Endometrial microvascular endothelial cells (primary cell): ENCODE results near the gene RIPOR2. TPM values are rescaled to one million over a fixed set of nuclear protein-coding genes. Genes with fewer than 3 reads are reported as not detected.

Source experiments
- in situ Hi-C: cut with HindIII; loops from 2 replicates; pipeline ENCODE4 v1.10.0; 2017; ENCODE audit warnings: low sequenced_read_pairs, low pct_unique_long_range_greater_than_20kb; ENCODE audit errors: inconsistent ontology term
- total RNA-seq: library from RNA; depleted of rRNA; stranded (reverse); fragments of >200 nt; gene quantifications from one replicate; pipeline ENCODE4 v1.2.3, GENCODE V29; 2015; ENCODE audit errors: inconsistent ontology term

Gene RIPOR2
- total RNA-seq, 1 donor from 2014 or later: not detected

DNA sequence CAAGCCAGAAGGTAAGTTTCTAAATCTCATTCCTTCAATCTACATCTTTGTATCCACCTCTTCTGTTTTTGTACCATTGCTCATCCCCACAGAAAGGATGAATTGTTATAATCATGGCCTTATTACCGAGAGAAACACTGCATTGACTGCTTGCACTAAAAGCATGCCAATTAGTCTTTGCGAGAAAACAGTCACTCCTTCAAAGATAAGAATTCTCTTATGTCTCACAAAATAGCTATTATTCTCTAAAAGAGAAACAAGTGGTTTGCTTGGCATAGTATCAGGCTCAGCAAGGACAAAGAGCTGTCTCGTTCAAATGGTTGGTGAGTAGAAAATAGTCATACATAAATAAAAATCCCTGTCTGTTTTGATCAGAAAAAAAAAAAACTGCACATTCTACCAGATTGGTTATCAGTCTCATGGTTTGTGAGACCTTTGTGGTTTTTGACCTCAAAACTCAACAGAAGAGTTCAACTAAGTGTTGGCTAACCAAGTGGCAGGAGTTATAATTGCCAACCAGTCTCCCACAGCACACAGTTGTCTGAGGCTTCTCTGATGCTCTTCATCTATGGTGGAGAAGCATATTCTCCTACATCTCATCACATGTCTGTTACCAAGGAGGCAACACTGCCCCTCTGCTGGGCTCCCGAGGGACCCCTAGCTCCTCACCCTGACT is 101.9 kb downstream of the RIPOR2 start:
- in situ Hi-C loops: no loop called here

DNA sequence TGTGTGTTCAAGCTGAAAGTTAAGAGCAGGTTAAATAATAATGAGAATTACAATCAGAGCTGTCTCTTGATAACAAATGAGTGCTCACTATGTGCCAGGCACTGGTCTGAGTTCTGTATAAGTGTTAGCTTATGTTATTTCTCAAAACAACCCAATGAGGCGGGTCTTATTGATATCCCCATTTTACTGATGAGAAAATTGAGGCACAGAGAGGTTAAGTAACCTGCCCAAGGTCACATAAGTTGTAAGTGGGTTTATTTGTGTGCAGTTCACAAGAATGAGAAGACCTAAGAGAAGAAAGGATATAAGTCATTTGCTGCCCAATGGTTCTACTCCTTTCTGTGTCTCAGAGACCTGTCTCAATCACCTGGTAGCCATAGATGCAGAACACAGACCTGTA is 103.0 kb downstream of the RIPOR2 start:
- in situ Hi-C loops: no loop called here

DNA sequence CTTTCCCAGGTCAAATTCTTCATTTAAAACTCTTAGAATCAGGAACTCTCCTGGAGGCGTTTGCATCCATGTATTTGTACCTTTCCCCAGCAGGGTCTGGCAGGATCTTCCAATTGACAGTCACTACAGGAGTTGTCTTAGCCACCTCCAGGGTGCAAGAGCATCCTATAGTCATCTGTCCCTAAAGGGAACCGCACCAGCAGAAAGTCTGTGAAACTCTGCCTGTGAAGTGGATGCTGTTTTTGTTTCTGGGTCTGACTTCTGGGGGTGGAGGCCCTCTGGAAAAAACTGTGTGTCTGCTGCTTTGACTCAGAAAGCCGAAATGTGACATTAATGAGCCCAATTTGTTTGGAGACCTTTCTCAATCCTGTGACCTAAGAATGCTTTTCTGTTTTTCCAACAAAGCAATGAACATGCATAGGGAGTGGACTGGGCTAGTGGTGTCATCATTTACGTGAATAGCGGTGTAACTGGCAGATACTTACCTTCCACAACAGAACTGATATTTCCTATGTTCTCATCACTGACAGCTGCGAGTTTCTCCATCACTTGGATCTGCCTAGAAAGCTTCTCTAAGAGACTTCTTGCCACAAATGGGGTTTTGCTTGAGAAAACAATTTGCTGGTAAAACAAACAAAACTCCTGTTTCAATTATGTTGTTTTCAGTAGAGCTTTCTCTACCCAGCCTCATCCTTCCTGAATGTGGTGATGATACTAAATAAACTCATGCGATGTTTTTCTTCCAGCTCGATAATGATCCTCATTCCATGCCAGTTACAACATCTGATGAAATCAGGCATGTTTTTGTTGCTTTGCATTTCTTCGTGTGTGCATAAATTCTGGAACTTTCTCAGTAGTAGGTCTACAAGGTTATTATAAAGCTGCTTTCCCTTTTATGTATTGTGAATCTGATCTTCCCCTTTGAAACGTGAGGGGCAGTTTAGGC is 103.7 kb downstream of the RIPOR2 start:
- in situ Hi-C loops: no loop called here

DNA sequence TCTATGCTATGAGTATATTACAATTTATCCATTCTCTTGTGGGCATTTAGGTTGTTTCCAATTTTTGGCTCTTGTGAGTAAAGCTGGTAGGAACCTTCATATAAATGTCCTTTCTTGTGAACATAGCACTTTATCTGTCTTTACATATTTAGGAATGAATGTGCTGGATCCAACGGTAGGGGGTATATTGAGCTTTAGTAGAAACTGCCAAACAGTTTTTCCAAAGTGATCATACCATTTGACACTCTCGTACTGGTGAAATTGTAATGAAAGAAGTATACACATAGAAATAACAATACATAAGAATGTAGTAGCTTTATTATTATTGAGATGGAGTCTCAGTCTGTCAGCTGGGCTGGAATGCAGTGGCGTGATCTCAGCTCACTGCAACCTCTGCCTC is 106.1 kb downstream of the RIPOR2 start:
- in situ Hi-C loops: no loop called here

DNA sequence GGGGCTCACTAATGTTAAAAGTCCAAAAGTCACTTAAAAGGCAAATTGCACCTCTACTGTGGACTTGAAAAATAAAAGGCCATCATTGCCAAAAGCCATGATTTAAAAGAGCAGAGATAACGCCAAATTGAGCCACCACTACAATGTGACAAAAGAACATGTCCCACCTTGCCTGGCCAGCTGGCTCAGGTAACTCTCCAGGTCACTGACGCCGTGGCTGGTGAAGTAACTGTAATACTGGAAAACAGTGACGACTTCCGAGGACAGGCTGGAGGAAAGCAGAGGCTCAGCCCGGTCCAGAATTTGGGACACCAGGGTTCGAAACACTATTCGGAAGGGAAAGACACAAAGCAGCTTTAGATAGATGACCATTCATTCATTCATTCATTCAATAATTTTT is 107.8 kb downstream of the RIPOR2 start:
- in situ Hi-C loops: no loop called here

DNA sequence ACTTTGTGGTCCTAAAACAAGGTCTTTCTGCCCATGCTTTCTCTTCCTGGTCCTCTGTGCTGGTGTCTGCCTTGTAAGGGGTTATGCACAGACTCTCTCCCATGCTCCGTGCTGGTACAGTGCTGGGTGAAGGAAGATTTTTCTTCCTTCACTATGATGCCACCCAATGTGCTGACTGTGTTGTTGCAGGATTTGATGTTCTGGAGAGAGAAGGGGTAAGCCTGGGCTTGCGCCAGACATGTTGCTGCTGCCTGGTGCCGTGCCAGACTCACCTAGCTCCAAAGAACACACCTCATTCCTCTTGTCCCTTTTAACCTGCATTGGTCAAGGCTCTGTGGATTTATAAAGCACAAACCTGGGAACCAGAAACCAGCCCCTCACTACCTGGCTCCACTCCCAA is 108.6 kb downstream of the RIPOR2 start:
- in situ Hi-C loops: no loop called here

DNA sequence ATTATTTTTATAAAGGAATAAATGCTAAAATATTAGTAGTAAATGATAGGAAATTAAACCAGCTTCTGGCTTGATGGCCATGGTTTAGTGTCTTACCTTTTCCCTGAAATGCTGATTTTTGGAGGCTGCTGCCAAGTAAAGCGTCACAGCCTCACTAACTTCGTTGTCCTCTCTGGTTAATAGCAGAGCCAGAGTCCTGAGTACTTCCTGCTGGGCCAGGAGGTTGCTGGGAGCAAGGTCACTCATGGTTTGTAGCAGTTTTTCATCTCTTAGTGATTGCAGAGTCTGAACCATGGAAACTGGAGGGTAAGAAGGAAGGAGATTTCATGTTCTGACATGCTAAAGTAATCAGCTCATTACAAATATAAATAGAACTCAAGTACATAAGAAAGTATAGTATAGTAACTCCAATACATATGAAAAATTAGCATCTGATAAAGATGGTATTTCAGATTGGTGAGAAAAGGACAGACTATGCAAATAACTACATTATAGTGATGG is 110.6 kb downstream of the RIPOR2 start:
- in situ Hi-C loops: no loop called here

DNA sequence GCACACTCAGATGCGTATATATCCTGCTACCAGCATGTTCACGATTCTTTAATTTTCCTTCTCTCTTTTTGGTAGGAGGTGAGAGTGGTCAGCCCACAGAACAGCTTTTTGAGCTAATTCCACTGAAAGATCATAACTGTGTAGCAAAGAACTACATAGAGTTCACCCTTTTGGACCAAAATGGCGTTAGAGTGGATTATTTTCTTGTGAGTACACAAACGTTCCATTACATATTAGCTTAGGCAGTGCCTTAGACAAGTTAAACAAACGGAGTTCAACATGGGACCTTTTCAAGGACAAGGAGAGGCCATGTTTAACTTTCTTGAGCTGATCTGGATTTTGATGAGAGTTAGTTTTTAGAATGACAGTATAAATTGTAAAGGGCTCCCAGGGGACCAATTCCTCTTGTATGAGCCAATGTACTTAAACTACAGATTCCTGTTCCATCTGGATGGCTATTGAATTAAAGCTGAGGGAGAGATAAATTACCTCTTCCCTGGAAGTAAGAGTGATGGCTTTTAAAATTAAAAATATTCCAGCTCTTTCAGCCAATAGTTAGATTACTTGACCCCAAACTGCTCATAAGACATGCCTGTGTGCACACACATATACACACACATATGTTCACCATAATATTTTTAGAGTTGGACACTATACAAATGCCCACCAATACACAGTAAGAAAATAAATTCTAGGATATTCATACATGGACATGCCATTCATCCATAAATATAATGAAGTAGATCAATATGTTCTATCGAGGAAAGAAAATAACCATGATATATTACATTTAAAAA is 111.4 kb downstream of the RIPOR2 start:
- in situ Hi-C loops: no loop called here

DNA sequence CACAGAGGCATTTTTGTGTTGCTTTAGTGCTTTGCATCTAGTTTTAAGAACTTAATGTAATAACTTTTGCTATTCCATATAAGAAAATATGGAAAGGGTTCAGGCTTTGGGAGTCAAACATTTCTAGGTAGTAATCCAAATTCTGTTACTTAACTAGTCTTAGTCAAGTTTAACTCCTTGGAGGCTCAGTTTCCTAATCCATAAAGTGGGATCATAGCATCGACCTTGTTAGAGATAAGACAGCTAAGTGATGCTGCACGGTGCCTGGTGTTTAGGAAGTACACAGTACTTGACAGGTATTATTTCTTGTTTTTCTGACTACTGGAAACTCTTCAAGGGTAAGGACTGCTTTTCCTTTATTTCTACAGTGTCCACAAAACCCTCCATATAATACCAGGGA is 112.6 kb downstream of the RIPOR2 start:
- in situ Hi-C loops: no loop called here

DNA sequence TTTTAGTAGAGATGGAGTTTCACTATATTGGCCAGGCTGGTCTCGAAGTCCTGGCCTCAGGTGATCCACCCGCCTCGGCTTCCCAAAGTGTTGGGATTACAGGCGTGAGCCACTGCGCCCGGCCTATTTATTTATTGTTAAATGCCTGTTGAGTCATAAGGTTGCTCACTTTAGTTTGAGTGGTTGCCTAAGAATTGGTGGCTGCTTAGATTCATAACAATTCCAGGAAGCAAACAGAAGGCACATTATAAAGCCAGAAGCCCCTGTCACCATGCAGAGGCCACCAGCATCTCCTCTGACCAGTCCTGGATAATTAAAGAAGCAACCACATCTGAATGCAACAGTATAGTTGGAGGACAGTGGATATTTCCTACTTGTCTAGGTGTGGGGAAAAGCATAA is 113.1 kb downstream of the RIPOR2 start:
- in situ Hi-C loops: no loop called here

DNA sequence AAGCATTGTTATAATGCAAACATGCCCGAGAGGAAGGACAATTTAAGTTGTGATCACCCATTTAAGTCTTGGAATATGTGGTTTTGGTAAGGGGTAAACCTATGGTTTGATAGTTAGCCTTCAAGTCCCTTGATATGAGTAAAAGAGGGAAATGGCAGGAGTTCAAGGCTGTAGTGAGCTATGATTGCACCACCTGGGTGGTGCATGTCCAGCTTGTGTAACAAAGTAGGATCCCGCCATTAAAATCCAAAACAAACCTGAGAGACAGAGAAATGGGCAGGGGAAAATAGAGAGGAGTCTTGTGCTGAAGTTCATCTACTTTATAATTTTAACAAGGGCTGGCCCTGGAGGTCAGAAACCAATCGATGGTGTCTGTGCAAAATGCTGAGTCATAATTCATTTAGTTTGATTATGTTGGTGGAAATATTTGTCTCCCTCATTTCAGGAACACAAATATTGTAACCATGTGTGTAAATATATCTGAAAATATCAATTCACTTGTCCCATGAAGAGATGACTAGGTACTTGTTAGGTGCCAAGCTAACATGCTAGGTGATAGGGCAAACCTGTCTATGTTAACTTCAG is 113.8 kb downstream of the RIPOR2 start:
- in situ Hi-C loops: no loop called here

DNA sequence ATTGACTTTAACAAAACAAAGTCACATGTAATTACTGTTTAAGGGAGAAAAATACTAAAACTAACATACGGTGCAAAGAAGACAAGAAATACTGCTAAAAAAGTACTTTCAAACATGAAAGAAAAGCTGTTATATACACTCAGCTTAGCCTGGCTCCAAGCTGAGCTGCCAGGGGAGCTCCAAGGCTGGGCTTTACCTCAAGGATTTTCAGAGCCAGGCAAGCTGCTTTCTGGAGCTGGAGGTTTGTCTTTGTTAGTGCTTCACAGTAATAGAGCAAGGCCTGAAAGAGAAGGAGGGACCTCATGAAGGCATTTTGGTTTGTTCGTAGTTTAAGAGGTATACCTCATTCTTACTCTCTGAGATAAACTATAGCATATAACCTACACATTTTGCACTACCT is 117.4 kb downstream of the RIPOR2 start:
- in situ Hi-C loops: no loop called here

DNA sequence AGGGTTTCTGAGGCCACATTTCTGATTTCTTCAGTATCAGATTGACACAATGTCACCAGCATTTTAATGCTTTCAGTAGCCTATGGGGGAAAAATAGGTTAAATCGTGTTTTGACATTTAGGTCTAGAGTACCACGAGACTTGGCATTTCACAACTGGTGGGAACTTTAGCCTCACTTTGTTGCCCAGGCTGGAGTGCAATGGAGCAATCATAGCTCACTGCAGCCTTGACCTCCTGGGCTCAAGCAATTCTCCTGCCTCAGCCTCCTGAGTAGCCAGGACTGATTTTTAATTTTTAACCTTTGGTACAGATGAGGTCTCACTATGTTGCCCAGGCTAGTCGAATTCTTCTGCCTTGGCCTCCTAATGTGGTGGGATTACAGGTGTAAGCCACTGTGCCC is 126.0 kb downstream of the RIPOR2 start:
- in situ Hi-C loops: no loop called here

DNA sequence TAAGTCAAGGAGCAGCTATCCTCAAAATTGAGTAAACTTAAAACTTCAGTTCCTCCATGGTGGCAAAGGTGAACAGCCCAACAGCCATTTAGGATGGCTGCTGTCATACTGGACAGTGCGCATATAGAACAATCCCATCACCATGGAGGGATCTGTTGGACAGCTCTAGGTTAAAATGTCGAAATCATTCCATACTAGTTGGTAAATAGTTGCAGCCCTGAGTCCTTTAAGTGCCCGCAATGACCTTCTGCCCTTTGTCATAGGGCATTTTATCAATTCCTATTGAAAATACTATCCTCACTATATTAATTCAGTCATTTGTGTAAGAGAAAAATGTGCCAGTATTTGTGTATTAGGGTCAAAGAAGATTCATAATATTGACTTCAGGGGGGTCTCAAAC is 128.2 kb downstream of the RIPOR2 start:
- in situ Hi-C loops: no loop called here

DNA sequence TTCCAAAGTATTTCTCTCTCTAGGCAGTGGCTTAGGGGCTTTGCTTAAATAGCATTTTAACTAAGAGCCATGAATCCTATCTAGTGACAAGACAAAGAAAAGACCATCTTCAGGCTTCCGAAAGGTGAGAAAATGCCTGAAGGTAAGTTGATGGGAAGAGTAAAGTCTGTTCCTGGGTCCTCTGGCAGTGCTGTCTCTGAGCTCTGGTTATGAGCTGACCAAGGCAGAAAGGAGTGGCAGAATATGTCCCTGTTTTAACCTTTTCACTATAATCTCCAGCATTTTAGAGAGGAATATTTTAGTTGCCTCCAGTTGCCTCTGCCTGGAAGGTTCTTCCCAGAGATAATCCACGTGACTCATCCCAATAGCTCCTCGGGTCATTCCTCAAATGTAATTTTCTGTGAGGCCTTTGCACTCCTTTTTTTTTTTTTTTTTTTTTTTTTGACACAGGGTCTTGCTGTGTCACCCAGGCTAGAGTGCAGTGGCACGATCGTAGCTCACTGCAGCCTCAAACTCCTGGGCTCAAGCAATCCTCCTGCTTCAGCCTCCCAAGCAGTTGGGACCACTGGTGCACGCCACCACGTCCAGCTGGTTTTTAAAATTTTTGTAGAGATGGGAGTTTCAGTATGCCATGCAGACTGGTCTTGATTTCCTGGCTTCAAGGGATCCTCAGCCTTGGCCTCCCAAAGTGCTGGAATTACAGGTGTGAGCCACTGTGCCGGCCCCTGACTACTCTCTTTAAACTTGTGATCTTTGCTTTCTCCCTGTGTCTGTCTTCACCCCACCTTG is 133.3 kb downstream of the RIPOR2 start:
- in situ Hi-C loops: no loop called here

DNA sequence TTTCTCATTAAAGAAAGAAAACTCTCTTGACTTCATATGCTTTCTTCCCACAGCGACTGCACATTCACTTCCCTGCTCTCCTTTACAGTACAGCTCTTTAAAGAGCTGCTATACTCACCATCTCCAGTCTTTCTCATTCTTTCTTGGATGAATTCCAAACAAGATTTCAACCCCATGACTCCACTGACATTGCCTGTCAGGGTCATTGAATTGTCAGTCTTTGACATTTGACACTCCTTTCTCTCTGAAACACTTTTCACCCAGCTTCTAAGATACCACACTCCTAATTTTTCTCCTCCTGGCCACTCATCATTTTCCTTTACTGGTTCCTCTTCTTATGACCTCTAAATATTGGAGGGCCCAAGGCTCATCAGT is 136.2 kb downstream of the RIPOR2 start:
- in situ Hi-C loops: no loop called here

DNA sequence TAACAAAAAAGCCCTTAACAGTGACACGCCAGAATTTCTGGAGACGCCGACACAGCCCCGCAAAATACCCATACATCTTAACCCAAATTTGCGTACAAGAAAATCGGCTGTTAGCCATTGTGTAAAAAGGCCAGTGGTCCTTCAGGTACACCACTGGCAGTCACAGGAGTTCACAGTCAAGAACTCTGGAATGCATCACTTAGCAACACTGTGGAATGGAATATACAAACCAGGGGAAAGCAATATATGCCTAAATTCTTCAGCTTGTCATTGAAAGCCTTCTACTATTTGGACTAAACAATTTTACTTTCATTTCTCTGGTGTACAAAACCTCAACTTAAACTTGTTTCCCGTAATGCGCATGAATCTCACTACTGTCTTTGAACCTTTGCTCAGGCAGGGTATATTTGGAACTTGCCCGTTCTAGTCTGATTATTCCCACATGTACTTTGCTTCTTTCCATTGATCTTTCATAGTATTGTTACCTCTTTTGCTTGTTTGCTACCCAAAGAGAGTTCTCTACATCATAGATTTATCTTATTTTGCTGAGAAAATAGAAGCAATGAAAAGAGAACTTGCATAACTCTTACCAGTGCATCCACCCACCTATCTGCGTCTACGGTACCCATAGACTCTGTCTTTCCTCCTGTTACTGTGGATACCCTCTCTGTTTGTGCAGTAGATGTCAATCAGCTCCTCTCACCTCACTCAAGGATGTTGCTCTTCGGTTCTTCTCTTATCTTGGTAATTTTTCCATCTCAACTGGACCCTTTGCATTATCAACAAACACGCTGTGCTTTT is 136.8 kb downstream of the RIPOR2 start, which contains the start of gene ARMH2:
TSS of gene ARMH2 (minus strand) at position 178 of the 801 bp plus-strand sequence. CDS start at position 118, 60 bp downstream.
- in situ Hi-C loops: no loop called here
